Peyer's patch (tissue), 4 donors: ENCODE data around the gene TAMALIN. TPM values are rescaled to one million over a fixed set of nuclear protein-coding genes. Genes with fewer than 3 reads are reported as not detected.
"Not testable (repeated sequence)": the region's sequence is repeated elsewhere in the genome, so short reads cannot be mapped to it uniquely, and the experiment has no call there.

ENCODE experiments used
- DNase-seq, 3 donors: peaks; one replicate each; pipeline ENCODE4 v3.0.0-alpha.2; 2017 to 2019
- H3K27ac ChIP-seq, 4 donors: fragments of 200-600 bp; sonication (generic); one replicate each; pipeline ENCODE4 v1.5.1; 2016 to 2019
- H3K27me3 ChIP-seq, 2 donors: fragments of 200-600 bp; sonication (generic); one replicate each; pipeline ENCODE4 v1.5.1; 2019
- H3K36me3 ChIP-seq, 3 donors: fragments of 200-600 bp; sonication (generic); one replicate each; pipeline ENCODE4 v1.5.1; 2016 to 2019
- H3K4me1 ChIP-seq, 4 donors: fragments of 200-600 bp; sonication (generic); one replicate each; pipeline ENCODE4 v1.5.1; 2016 to 2019
- H3K4me3 ChIP-seq, 4 donors: fragments of 200-600 bp; sonication (generic); 1 replicate in 3 of 4; 2 replicates in 1 of 4; pipeline ENCODE4 v1.5.1; 2016 to 2019; ENCODE audit warnings: mild to moderate bottlenecking in 1 of 4
- H3K9me3 ChIP-seq, 4 donors: fragments of 200-600 bp; sonication (generic); one replicate each; pipeline ENCODE4 v1.5.1; 2016 to 2019; ENCODE audit warnings: mild to moderate bottlenecking in 1 of 4
- CTCF ChIP-seq, 6 experiments: fragments of 450-650 bp in 4 of 6; fragments of 200-600 bp in 2 of 6; sonication (generic) in 1 of 6; IDR thresholded peaks; one replicate each; pipeline ENCODE4 v1.5.1; 2017 to 2019; ENCODE audit warnings: antibody characterized with exemption in 6 of 6, mild to moderate bottlenecking in 3 of 6, moderate library complexity in 1 of 6
- POLR2A ChIP-seq, 2 donors: fragments of 450-650 bp; IDR thresholded peaks; one replicate each; pipeline ENCODE4 v1.5.1; 2017; ENCODE audit warnings: antibody characterized with exemption in 2 of 2, mild to moderate bottlenecking in 2 of 2, moderate library complexity in 2 of 2
- total RNA-seq, 4 donors: library from RNA; depleted of rRNA; stranded (reverse); fragments of >200 nt; gene quantifications; one replicate each; pipeline ENCODE4 v1.1.0, GENCODE V29; 2016

TAMALIN gene
- total RNA-seq, 4 donors from 2014 or later: 1.2 to 112 (median 16.2) TPM

GRCh38 chr12:51974646-51975045 is 32.1 kb upstream of the TAMALIN start:
- Histone ChIP-seq H3K27me3 (no peaks in the 10 kb centered on the region), H3K4me3 (no peak overlapping the region), H3K9me3 (no peaks in the 10 kb centered on the region), H3K27ac (no peak overlapping the region), H3K36me3 (peaks cover 0 to 31% (median 0%) of the 10 kb centered on the region in 3 donors), H3K4me1 (peaks cover 0 to 49% (median 15%) of the 10 kb centered on the region in 4 donors)
- no peak for TF ChIP-seq CTCF (IDR thresholded peaks at IDR 0.05)
- no peak for TF ChIP-seq POLR2A (IDR thresholded peaks at IDR 0.05)
- no peak for DNase-seq

DNA sequence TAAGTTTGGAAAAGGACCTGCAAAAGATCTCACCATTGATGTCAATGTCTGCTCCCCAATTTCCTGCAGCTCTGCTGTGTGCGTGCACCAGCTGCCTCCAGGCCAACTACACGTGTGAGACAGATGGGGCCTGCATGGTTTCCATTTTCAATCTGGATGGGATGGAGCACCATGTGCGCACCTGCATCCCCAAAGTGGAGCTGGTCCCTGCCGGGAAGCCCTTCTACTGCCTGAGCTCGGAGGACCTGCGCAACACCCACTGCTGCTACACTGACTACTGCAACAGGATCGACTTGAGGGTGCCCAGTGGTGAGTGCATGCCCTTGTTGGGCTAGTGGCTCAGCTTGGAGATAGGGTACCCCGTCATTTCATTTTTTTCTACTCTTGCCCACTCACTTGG is 31.6 kb upstream of the TAMALIN start:
- H3K4me1 ChIP-seq: peaks cover 0 to 44% (median 15%) of the 10 kb centered on the region in 4 donors
- no peak overlapping the region for H3K27ac ChIP-seq
- no peaks in the 10 kb centered on the region for H3K27me3 ChIP-seq
- H3K4me3 ChIP-seq: no peak overlapping the region
- no peak for DNase-seq
- TF ChIP-seq POLR2A (IDR thresholded peaks at IDR 0.05) (no peak), CTCF (IDR thresholded peaks at IDR 0.05) (no peak)
- peaks cover 0 to 31% (median 0%) of the 10 kb centered on the region in 3 donors for H3K36me3 ChIP-seq
- H3K9me3 ChIP-seq: no peaks in the 10 kb centered on the region

GRCh38 chr12:51976376-51977160 is 30.2 kb upstream of the TAMALIN start:
- TF ChIP-seq POLR2A (IDR thresholded peaks at IDR 0.05) (no peak), CTCF (IDR thresholded peaks at IDR 0.05) (no peak)
- H3K9me3 ChIP-seq: no peaks in the 10 kb centered on the region
- no peak for DNase-seq
- H3K36me3 ChIP-seq: peaks cover 0 to 42% (median 0%) of the 10 kb centered on the region in 3 donors
- H3K4me3 ChIP-seq: no peak overlapping the region
- peaks cover 0 to 32% (median 10%) of the 10 kb centered on the region in 4 donors for H3K4me1 ChIP-seq
- H3K27me3 ChIP-seq: no peaks in the 10 kb centered on the region
- no peak overlapping the region for H3K27ac ChIP-seq

DNA sequence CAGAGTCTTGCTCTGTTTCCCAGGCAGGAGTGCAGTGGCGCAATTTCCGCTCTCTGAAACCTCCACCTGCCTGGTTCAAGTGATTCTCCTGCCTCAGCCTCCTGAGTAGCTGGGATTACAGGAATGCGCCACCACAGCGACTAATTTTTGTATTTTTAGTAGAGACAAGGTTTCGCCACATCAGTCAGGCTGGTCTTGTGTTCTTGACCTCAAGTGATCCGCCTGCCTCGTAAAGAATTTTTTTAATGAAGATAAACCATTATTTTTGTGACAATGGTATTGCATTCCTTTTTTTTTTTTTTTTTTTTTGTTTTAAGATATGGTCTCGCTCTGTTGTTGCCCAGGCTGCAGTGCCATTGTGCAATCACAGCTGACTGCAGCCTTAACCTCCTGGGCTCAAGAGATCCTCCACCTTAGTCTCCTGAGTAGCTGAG is 29.4 kb upstream of the TAMALIN start:
- peaks cover 0 to 50% (median 0%) of the 10 kb centered on the region in 3 donors for H3K36me3 ChIP-seq
- H3K4me3 ChIP-seq: no peak overlapping the region
- H3K27me3 ChIP-seq: no peaks in the 10 kb centered on the region
- H3K9me3 ChIP-seq: no peaks in the 10 kb centered on the region
- H3K4me1 ChIP-seq: peaks cover 0 to 24% (median 6%) of the 10 kb centered on the region in 4 donors
- no peak for DNase-seq
- H3K27ac ChIP-seq: no peak overlapping the region
- TF ChIP-seq CTCF (IDR thresholded peaks at IDR 0.05) (no peak), POLR2A (IDR thresholded peaks at IDR 0.05) (no peak)

DNA sequence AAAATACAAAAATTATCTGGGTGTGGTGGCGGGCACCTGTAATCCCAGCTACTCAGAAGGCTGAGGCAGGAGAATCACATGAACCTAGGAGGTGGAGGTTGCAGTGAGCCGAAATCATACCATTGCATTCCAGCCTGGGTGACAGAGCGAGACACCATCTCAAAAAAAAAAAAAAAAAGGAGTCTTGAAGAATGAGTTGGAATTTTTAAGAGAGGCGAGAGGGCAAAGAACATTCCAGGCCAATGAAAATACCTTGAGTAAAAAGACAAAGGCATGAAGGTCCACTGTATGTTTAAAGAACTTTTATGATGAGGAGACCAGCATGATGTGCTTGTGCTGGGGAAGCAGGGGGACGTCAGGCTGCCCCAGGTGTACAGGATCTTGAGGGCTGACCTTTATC is 27.4 kb upstream of the TAMALIN start:
- H3K36me3 ChIP-seq: peaks cover 0 to 70% (median 0%) of the 10 kb centered on the region in 3 donors
- H3K4me1 ChIP-seq, H3K9me3 ChIP-seq, H3K27ac ChIP-seq, DNase-seq, H3K4me3 ChIP-seq, H3K27me3 ChIP-seq: not testable (repeated sequence)

GRCh38 chr12:51980051-51980808 is 26.5 kb upstream of the TAMALIN start:
- no peaks in the 10 kb centered on the region for H3K4me1 ChIP-seq
- H3K27me3 ChIP-seq: no peaks in the 10 kb centered on the region
- peaks cover 0 to 77% (median 0%) of the 10 kb centered on the region in 3 donors for H3K36me3 ChIP-seq
- TF ChIP-seq CTCF (IDR thresholded peaks at IDR 0.05): peak; percentile 79 to 98 (median 92)
- no peak for TF ChIP-seq POLR2A (IDR thresholded peaks at IDR 0.05)
- DNase-seq: peak; percentile 53 to 87 (median 72)
- H3K27ac ChIP-seq: no peak overlapping the region
- no peak overlapping the region for H3K4me3 ChIP-seq
- no peaks in the 10 kb centered on the region for H3K9me3 ChIP-seq
